LoVo (cell line): Measurements from ENCODE around the gene SLC25A41.
"Not testable (repeated sequence)": the region's sequence is repeated elsewhere in the genome, so short reads cannot be mapped to it uniquely, and the experiment has no call there.

Experiments used
- DNase-seq: peaks from one replicate; pipeline ENCODE4 v3.0.0-alpha.2; 2016; ENCODE audit warnings: low spot score

The SLC25A41 gene

GRCh38 chr19:6412061-6412446 lies 21.5 kb downstream of the SLC25A41 start:
- DNase-seq = no peak

DNA sequence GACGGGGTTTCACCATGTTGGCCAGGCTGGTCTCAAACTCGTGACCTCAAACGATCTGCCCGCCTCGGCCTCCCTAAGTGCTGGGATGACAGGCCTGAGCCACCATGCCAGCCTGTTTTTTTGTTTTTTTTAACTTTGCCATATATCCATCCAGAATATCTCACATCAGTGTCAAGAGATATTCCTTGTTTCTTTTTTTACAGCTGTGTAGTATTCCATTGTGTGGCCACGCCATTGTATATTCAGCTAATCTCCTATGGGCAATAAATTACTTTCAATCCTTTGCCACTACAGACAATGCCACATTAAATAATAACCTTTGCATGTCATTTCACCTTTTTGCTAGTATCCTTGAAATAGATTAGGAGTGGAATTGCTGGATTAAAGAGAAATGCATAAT lies 24.2 kb downstream of the SLC25A41 start:
- no peak for DNase-seq

DNA sequence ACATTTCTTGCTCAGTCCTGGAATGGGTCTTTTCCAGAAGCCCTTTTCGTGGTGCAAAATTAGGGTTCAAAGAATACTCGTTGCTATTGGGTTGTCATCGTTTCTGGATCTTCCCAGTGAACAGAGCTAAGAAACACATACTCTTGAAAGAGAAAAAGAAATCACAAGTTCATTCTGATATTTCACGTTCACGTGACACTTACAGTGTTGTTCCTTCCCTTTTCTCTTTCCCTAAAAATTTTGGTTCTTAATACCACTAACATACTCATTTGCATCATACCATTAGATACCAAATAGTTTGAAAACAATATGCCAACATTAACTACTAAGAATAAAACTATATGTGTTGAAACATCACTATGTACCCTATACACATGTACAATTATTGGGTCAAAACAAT lies 27.2 kb downstream of the SLC25A41 start:
- no peak for DNase-seq

DNA sequence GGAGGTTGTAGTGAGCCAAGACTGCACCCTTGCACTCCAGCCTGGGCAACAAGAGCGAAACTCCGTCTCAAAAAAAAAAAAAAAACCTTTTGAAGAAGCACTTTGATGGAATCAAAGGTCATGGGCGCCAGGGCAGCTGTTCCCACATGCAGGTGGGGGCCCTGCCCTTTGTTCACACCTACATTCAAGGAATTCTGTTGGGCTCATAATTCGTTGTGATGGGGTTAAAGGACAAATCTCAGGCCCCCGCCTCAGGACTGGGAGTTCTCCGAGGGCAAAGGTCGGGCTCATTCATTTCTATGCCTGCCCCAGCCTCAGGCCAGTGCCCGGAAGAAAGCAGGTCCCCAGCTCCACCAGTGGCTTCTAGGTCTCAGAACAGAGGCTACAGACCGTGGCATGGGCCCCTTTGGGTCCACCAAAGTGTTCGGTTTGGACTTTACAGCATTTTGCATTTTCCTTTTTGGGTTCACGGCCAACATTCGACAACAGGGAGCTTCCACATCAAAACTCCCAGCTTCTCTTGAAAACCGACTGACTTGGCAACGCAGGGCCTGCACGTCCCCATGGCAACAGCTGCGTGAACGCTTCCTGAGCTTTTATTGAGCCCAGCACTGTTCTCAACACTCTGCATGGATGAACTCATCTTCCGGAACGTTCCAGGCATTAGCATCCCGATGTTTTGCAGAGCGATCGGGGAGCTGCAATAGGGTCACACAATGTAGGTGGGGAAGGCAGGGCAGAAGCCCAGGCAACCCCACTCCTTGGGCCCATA lies 30.5 kb downstream of the SLC25A41 start:
- DNase-seq = peak; percentile 60

GRCh38 chr19:6402058-6402457 lies 31.5 kb downstream of the SLC25A41 start:
- DNase-seq = no peak

GRCh38 chr19:6400062-6400944 lies 33.3 kb downstream of the SLC25A41 start:
- DNase-seq = not testable (repeated sequence)

DNA sequence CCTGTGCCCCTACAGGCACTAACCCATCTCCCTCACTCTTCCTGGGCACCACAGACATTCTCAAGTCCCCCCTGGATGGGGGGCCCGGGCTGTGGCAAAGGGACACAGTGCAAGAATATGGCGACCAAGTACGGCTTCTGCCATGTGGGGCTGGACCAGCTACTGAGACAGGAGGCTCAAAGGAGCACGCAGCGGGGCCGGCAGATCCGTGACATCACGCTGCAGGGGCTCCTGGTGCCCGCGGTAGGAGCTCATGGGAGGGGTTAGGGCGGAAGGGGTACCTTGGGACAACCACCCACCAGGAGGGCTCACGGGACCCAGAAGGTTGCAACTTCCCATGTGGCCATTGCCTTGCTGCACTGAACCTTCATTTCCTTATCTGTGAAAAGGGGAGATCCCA lies 37.3 kb downstream of the SLC25A41 start:
- no peak for DNase-seq

DNA sequence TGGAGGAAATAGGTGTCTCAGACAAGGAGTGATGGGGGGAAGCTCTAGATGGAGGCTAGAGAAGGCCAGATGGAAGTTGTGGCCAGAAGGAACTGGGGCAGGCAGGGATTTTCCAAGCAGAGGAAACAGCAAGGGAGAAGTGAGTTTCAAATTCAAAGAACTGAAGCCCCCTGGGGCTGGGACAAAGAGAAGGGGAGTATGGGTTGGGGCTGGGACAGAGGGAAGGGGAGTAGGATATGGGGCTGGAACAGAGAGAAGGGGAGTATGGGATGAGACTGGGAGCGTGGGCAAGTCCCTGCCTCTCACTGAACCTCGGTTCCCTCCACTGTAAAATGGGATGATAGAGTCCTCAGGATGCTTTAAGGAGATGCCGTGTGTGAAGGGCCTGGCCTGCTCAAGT lies 38.7 kb downstream of the SLC25A41 start:
- DNase-seq = no peak

- DNase-seq = no peak
These were observed 39.6 kb downstream of the SLC25A41 start for GRCh38 chr19:6393983-6394412.

GRCh38 chr19:6393074-6393982 lies 40.2 kb downstream of the SLC25A41 start, which contains the start of gene GTF2F1:
GTF2F1 (minus strand) TSS chr19:6393164; CDS start chr19:6392995, 169 bp downstream.
- peak; percentile 89 for DNase-seq

GRCh38 chr19:6392221-6393073 lies 41.1 kb downstream of the SLC25A41 start:
- DNase-seq = no peak

GRCh38 chr19:6387372-6387771 lies 46.2 kb downstream of the SLC25A41 start:
- DNase-seq = no peak

- DNase-seq = no peak
These were observed 49.2 kb downstream of the SLC25A41 start for GRCh38 chr19:6384381-6384780.

- no peak for DNase-seq
These were observed 50.4 kb downstream of the SLC25A41 start for GRCh38 chr19:6383188-6383587.

DNA sequence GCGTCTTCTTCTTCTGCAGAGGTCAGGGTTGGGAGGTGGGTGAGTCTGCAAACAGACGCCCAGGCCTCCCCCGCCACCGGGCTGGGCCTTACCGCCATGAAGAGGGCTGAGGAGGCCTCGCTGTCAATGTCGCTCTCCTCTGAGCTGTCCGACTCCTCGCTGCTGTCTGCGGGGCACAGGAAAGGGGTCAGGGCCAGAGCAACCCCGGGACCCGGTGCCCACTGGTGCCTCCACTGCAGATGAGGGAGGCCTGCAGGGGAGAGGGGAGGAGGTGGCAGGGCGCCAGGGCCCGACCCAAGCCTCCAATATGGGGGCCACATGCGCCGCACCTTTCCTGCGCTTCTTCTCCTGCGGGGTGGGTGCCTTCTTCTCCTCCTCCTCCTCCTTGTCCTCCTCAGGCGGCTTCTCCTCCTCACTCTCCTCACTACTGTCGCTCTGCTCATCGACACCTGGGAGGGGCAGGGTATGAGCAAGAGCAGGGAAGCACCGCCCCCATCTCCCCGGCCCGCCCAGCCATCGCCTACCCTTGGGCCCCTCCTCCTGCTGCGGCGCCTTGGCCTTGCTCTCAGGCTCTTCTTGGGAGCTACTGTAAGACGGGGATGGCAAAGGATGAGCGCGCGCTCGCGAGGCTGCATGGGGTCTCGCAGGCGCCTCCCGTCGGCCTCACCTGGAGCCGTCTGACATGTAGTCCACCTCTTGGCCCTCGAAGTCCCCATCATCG lies 52.4 kb downstream of the SLC25A41 start:
- no peak for DNase-seq

DNA sequence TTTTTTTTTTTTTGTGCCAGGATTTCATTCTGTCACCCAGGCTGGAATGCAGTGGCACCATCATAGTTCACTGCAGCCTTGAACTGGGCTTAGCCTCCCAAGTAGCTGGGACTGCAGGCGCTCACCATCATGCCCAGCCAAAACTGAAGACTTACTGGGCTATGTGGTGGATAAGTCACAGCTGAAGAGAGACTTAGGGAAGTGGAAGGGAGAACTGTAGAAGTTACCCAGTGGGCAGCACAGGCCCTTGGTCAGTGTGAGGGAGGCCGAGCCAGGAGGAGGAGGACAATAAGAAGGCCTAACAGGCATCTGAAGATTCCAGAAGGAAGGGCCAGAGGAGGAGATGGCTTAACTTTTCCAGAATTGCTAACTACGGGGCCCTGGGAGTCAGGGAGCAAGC lies 53.8 kb downstream of the SLC25A41 start:
- no peak for DNase-seq

- DNase-seq = no peak
These were observed 55.1 kb downstream of the SLC25A41 start for GRCh38 chr19:6378486-6378885.

DNA sequence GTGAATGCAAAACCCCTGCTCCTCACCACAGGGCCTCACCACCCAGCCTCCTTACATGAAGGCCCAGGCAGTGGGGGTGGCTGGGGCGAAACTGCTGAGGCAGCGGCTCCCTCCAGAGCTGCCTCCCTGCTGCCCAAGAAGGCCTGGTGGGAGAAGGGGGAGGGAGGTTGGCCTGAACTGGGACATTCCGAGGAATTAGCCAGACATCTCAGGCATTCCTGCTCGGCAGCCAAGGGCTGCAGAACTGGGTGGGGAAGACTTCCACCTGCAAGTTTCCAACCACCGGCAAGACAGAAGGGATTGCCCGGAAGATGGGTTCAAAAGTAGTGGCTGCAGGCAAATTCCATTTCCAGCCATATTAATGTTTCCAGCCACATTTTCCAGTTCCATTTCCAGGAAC lies 55.5 kb downstream of the SLC25A41 start:
- no peak for DNase-seq

GRCh38 chr19:6376512-6377190 lies 56.9 kb downstream of the SLC25A41 start:
- DNase-seq = no peak
